Measurements from ENCODE around the gene CT45A3.
A peak's percentile ranks its signal among the peaks of the same experiment; 100 is the strongest.
"Not testable (repeated sequence)": the region's sequence is repeated elsewhere in the genome, so short reads cannot be mapped to it uniquely, and the experiment has no call there.

The CT45A3 gene

DNA sequence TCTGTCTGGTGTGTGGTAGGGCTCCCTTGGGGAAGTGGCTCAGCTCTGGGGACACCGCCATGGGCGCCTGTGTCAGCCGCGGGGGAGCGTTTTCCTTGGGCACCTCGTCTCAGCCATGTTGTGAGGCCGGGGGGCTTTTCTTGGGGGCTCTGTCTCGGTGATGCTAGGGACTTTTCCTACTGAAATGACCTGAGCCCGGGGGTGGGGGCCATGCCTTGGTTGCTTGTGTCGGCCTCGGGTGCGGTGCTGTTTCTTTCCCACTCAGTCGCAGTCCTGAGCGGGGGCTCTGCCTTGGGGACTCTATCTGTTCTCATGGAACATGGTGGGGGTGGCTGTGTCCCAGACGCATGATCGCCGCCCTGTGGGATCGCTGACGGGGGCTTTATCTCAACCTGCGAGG, 54.2 kb downstream of the CT45A3 start:
- Histone ChIP-seq H3K4me1 (no peaks in the 10 kb centered on the region), H3K36me3 (no peaks in the 10 kb centered on the region), H3K9me3 (no peaks in the 10 kb centered on the region), H3K27me3 (no peaks in the 10 kb centered on the region), H3K4me3 (ENCODE audit: low read depth, low read length) (no peak overlapping the region)
- TF ChIP-seq CTCF (IDR thresholded peaks at IDR 0.05; ENCODE audit: low read depth, low read length): no peak
- DNase-seq: no peak

- not testable (repeated sequence) for H3K27me3 ChIP-seq; H3K4me1 ChIP-seq; H3K9me3 ChIP-seq; H3K4me3 ChIP-seq (ENCODE audit: low read depth, low read length); H3K36me3 ChIP-seq
- peak; percentile 24 for DNase-seq
- TF ChIP-seq CTCF (IDR thresholded peaks at IDR 0.05; ENCODE audit: low read depth, low read length): peak; percentile 34
Observed at GRCh38 chrX:135713183-135713689, 54.8 kb downstream of the CT45A3 start, which contains the start of gene CT45A1. Gene CT45A1, plus strand, starts transcription at chrX:135713639. Its CDS starts 5,302 bp downstream, at chrX:135718941.

Measured in BE2C (cell line).